GM21447 (cell line): ENCODE data around the gene MDK.
A peak's percentile ranks its signal among the peaks of the same experiment; 100 is the strongest.

Experiments used
- ATAC-seq: cut with Tn5 transposase; IDR thresholded peaks from one replicate; pipeline ENCODE4 v1.9.1; 2021; ENCODE audit not compliant: unreplicated experiment

Gene MDK

GRCh38 chr11:46347637-46348311 is 33.7 kb upstream of the MDK start:
- ATAC-seq: peak; percentile 3

- ATAC-seq: no peak
Observed at GRCh38 chr11:46348566-46349401, 32.7 kb upstream of the MDK start.

- ATAC-seq: no peak
Observed at GRCh38 chr11:46350695-46351094, 30.8 kb upstream of the MDK start.

DNA sequence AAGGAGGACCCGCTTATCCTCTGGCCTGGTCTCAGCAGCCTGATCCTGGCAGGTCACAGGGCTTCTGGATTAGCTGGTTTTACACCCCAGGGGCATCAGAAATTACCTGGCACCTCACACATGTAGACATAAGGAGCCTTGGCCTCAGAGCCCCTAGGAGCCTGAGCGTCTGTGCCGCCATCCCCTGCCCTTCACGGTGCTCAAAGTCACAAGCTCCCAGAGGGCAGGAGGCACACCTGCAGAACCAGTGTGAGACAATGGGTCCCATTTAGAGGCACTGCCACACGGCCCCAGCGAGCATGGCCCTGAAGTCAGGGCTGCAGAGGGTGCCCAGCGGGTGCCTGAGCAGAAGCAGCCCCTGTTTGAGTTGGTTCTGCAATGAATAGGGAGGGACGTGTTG is 30.3 kb upstream of the MDK start:
- ATAC-seq: no peak

DNA sequence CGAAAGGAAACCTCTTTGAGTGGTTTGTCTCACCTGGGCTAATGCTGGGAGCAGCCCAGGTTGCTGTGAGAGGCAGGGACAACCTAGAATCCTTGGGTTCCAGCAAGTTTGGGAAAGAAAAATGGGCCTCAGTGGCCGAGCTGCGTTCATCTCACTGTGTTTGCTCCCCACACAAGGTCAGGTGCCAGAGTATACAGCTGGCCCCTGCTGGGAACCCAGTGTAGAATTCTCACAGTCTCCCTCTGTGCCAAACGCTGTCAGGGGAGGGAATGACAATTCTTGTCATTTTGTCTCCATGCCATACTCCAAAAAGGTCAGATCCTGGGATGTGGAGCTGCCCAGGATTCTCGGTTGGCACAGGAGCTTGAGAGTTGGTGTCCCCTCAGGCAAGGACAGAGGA is 29.9 kb upstream of the MDK start:
- no peak for ATAC-seq

DNA sequence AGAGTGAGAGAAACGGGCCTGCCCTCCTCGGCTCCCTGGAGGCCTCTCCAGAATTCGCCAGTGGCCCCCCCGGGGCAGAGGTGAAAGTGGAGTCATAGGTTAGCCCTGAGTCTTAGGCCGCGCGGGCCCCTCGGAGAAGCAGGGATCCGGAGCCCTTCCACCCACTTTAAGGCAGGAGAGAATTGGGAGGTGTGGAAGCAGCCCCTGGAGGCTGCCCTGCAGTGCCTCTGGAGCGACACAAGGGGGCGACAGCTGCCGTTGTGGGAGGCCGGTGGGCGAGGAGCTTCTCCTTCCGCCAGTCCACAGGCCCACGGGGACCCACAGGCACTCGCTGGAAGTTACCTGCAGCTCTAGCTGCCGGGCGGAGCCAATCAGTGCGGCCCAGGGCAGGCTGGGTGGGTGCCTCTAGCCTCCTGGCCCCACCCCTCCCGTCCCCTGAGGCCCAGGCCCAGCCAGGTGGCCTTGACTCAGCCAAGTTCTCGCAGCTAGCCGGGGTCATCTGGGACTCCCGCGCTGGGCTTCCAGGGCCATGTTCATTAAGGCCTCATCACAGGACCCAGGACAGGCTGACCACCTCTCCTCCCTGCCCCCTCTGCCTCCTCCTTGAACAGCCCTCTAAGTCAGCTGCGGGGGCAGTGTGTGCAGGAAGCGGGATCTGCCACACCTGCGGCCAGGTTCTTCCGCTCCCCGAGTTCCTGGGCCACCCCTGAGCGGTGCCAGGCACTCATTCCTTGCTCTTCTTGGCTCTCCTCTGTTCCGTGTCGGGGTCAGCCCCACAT is 29.2 kb upstream of the MDK start:
- no peak for ATAC-seq

- ATAC-seq: no peak
Observed at GRCh38 chr11:46353698-46354097, 27.8 kb upstream of the MDK start.

DNA sequence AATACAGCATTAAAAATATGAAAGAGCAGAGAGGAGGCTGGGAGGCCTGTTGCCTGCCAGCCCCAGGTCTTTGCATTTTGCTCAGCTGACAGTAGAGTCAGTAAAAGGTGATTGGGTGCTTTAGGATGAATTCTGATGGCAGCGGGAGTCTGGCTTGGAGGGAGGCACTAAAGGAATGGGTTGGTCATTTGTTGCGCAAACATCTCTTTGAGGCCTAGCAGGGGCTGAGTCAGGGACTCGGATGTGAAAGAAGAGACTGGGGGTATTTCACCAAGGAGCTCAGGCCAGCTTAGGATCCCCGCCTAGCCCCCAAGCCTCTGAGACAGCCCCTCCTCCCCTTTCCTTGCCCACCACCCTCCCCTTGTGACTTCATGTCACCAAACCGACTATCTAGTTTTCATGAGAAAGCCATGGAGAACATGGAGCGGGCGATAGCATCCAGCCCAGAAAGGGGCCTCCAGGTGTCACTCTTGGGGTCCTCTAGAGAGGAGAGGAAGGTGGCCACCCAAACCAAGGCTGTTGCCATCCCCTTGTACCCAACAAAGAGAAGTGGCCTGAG is 24.5 kb upstream of the MDK start:
- no peak for ATAC-seq

DNA sequence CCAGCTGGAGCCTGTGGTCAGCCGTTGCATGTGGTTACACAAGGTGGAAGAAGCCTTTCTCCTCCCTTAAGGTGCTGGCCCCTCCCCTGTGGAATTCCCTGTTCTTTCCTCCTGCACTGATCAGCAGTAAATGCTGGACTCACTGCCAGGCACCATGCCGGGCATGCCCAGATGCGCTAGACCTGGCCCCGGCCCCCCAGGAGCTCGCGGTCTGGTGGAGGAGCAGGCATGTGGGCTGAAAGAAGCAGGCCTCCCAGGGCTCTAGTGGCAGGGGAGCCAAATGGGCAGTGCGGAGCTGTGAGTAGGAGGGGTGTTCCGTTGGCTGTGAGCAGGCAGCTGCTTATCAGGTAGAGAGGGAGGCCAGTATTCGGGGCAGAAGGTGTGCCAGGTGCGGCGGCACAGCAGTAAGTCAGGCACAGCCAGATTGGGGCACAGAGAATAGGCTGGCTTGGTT is 24.0 kb upstream of the MDK start:
- no peak for ATAC-seq

DNA sequence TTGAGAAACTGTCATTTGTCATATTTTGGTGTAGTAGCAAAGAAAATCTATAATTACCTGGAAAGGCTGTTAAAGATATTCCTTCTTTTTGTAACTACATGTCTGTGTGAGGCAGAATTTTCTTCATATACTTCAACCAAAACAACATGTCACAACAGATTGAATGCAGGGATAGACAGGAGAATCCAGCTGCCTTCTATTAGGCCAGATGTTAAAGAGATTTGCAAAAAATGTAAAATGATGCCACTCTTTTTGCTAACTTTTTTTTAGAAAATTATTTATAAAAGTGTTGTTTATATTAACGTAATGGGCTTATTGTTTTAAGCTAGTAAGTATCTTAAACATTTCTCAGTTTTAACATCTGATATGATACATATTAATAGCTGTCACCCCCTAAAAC is 21.5 kb upstream of the MDK start:
- ATAC-seq: no peak

- peak; percentile 25 for ATAC-seq
Observed at GRCh38 chr11:46360878-46361277, 20.6 kb upstream of the MDK start.

GRCh38 chr11:46361283-46362155 is 19.9 kb upstream of the MDK start:
- peak; percentile 95 for ATAC-seq

DNA sequence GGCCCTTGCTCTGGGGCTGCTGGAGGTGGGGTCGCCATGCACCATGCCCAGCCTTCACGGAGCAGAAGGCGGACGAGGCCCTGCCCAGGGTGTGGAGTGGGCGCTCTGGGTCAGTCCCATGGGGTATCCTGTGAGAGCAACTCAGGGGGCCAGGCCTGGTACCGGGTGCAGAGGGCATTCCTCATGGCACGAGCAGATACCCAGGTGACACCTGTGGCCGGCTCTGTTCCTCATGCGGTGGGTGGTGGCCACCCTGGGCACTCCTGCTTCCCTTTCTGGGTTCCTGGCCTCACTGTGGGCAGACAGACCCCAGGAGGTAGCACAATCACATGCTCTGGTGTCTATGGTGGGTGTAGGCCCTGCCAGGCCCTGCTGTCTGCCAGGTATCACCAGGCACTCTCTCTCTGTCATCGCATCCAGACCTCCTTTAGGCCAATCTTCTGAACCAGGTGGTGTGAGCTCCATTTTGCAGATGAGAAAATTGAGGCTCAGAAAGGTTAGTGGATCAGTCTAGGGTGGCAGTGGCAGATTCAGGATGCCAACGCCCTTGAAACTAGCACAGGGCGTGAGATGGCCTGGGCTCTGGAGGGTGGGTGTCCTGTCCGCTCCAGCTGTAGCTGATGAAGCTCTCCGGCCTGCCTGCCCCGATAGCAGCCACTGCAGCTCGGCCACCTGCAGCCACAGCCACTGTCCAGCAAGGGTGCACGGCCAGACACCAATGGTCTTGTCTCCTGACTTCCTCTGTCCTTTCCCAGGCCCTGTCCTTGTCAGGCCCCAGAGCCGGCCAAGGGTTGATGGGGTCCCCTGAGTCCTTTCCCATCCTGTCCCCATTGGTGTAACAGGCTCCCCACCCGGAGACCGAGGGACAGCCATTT is 19.1 kb upstream of the MDK start:
- ATAC-seq: no peak

GRCh38 chr11:46363031-46363407 is 18.4 kb upstream of the MDK start:
- ATAC-seq: no peak

GRCh38 chr11:46363455-46364005 is 17.9 kb upstream of the MDK start:
- ATAC-seq: no peak

- ATAC-seq: no peak
Observed at GRCh38 chr11:46364056-46364455, 17.4 kb upstream of the MDK start.

DNA sequence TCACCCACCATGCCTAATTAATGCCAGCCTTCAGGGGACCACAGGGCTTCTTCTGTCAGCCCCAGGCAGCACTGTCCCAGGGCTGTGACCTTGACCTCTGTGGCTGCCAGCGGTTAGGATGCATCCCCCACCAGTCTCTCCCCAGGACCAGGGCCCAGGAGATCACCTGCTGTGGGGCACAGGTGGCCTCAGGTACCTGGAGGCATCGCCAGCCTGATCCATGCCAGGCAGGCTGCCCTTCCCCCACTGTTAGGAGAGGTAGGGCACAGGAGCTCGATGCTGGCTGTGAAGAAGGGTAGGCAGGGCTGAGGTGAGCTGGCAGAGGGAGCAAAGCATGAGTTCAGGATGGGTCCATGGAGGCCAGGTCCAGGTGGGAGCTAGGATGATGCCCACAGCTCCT is 16.7 kb upstream of the MDK start:
- no peak for ATAC-seq

DNA sequence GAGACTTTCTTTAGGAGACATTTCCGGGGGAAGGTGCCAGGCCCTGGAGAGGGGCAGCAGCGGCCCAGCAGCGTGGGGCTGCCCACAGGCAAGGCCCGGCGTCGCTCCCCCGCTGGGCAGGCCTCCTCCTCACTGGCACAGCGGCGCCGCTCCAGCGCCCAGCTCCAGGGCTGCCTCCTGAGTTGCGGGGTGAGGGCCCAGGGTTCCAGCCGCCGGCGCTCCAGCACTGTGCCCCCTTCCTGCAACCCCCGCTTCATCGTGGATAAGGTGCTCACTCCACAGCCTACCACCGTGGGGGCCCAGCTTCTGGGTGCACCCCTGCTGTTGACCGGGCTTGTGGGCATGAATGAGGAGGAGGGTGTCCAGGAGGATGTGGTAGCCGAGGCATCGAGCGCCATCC is 15.2 kb upstream of the MDK start:
- no peak for ATAC-seq

DNA sequence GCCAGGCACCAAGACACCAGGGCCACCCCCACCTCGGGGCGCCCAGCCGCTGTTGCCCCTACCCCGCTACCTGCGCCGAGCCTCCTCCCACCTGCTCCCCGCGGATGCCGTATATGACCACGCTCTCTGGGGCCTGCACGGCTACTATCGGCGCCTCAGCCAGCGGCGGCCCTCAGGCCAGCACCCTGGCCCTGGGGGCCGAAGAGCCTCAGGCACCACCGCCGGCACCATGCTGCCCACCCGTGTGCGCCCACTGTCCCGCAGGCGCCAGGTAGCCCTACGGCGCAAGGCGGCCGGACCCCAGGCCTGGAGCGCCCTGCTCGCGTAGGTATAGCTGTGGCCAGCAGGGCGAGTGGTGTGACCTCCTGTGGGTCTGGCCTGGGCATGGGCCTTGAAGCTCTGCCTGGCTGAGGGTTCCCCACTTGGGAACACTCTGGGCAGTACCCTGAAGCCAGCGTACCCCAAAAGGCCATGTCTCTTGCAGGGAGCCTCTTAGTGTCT is 14.8 kb upstream of the MDK start:
- no peak for ATAC-seq
